GM20000 (cell line): ENCODE data around the gene TMEM200A.

Experiments used
- DNase-seq: peaks from one replicate; pipeline ENCODE4 v3.0.0; 2012; ENCODE audit warnings: low spot score
- TF ChIP-seq, protein P1 (sequence below): IDR thresholded peaks from 2 replicates; pipeline ENCODE4 v1.5.1; 2012; ENCODE audit warnings: mild to moderate bottlenecking, control low read depth; ENCODE audit errors: extremely low read depth, missing control alignments

Gene TMEM200A

DNA sequence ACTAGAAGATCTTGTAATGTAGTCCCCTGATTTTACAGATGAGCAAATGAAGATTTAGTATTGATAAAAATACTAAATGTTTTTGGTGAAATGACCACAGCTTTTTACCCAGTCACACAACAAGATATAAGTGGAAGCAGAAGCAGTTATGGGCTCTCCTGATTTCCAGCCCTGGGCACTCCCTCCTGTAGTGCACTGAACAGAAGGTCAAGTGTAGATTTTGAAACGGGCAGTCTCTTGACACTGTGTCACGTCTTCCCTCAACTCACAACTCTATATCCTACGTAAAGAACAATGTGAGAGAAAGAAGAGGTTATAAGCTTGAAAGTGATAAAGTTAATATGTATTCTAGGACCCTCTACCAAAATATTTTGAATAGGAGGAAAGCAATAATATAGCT lies 23.3 kb downstream of the TMEM200A start:
- DNase-seq: no peak
- TF ChIP-seq, protein P1, sequence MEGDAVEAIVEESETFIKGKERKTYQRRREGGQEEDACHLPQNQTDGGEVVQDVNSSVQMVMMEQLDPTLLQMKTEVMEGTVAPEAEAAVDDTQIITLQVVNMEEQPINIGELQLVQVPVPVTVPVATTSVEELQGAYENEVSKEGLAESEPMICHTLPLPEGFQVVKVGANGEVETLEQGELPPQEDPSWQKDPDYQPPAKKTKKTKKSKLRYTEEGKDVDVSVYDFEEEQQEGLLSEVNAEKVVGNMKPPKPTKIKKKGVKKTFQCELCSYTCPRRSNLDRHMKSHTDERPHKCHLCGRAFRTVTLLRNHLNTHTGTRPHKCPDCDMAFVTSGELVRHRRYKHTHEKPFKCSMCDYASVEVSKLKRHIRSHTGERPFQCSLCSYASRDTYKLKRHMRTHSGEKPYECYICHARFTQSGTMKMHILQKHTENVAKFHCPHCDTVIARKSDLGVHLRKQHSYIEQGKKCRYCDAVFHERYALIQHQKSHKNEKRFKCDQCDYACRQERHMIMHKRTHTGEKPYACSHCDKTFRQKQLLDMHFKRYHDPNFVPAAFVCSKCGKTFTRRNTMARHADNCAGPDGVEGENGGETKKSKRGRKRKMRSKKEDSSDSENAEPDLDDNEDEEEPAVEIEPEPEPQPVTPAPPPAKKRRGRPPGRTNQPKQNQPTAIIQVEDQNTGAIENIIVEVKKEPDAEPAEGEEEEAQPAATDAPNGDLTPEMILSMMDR: no peak

DNA sequence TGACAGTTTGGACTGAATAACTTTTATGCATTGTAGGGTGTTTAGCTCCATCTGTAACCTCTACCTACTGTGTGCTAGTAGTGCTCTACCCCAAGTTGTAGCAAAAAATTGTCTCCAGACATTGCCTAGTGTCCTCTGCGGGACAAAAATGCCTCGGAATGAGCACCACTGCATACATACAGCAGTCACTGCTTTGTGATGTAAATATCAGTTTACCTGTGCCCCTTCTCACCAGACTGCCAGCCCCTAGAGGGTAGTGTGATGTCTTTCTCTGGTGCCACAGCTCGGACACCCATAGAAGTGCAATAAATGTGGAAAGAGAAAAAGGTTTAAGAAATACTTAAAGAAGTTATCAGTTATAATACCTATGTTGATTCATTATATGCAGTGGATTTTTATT lies 25.1 kb downstream of the TMEM200A start:
- no peak for DNase-seq
- TF ChIP-seq, protein P1: no peak

DNA sequence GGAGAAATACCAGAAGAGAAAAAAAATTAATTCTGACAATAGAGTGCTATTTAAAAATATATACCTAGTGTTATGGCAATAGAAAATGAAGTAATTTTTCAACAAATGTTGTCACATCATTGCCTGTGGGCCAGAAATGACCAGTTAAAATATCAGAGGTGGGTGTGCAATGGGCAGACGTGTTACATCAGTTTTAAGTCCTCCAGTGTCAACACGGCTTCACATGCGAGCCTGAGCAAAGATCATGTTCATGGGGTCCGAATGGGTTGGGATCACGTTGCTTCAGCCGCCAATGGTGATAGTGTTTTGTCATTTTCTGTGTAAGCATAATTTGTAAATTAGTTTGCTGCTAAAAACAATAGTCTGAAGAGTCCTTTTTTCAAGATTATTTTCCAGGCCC lies 27.5 kb downstream of the TMEM200A start:
- TF ChIP-seq, protein P1: no peak
- DNase-seq: no peak

DNA sequence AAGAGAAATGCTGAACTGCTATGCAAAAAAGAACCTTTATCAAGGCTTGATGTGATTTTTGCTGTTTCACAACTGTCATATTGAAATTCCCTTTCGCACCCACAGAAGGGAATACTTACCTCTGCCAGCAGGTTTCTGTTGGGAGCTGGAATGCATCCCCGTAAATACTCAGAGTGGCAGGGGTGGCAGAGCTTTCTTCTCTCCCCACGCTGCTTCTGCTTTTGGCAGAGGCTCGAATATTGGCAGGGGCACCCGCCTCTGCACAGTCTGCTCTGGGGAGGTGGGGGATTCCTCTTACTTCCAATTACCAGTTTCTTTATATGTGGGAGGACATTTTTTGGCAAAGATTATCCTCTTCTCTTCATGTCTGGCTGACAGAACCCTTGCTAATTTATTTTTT lies 28.4 kb downstream of the TMEM200A start:
- TF ChIP-seq, protein P1: no peak
- DNase-seq: no peak

DNA sequence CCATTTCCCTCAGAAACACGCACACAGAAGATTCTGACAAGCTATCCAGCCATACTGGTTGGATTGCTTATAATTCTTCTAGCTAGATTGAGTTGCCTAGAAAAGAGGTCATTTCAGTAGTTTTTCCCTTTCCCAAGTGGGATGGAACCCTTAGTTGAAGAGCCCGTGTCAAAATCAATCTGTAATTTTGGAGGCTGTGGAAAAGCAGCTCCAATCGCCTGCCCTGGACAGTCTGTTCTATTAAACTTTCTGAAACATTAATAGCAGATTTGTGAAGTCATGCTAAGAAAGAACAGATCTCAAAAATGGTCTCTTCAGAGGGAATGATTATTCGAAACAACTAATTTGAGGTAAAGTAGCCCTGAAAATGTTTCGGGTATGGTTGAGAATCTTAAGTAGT lies 29.3 kb downstream of the TMEM200A start:
- no peak for DNase-seq
- TF ChIP-seq, protein P1: no peak

DNA sequence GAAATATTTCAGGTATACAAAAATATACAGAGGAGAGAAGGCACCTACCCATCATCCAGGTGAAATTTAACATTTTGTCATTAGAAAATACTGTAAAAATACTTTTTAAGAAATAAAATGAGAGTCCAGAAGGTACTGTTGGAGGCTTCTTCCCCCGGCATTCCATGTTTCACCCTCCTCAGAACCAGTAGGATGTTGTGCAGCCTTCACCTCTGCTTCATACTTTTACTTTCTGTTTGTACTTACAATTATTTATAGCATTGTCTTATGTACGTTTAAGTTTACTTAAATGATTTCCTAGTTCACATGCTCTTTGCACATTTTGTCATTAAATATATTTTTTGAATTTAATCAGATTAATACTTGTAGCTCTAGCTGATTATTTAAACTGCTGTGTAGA lies 30.9 kb downstream of the TMEM200A start:
- no peak for DNase-seq
- TF ChIP-seq, protein P1: no peak

GRCh38 chr6:130405549-130405948 lies 39.7 kb downstream of the TMEM200A start:
- TF ChIP-seq, protein P1: no peak
- DNase-seq: no peak
